ENCODE data around the gene TPSB2.
"Not testable (repeated sequence)": the region's sequence is repeated elsewhere in the genome, so short reads cannot be mapped to it uniquely, and the experiment has no call there.

TPSB2 gene

GRCh38 chr16:1261131-1261892 lies 31.3 kb upstream of the TPSB2 start:
- no peak for DNase-seq

GRCh38 chr16:1260101-1260680 lies 30.2 kb upstream of the TPSB2 start:
- no peak for DNase-seq

DNA sequence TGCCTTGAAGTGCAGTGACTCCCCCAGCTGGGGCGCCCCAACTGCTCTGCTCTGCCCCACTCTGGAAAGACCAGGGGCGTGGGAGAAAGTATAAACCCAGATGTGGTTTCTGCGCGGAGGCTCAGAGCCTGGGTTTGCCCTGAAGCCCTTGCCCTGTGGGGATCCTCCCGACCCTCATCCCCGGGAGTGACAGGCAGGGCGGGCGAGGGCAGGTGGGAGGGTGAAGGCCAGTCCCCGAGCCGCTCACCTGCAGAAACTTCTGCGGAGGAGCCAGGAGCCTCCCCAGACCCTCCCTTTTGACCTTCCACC lies 29.7 kb upstream of the TPSB2 start:
- DNase-seq = no peak

- DNase-seq = no peak
Observed at GRCh38 chr16:1258906-1259759, 29.1 kb upstream of the TPSB2 start.

- no peak for DNase-seq
Observed at GRCh38 chr16:1258225-1258600, 28.2 kb upstream of the TPSB2 start.

- DNase-seq = no peak
Observed at GRCh38 chr16:1257561-1258224, 27.7 kb upstream of the TPSB2 start.

DNA sequence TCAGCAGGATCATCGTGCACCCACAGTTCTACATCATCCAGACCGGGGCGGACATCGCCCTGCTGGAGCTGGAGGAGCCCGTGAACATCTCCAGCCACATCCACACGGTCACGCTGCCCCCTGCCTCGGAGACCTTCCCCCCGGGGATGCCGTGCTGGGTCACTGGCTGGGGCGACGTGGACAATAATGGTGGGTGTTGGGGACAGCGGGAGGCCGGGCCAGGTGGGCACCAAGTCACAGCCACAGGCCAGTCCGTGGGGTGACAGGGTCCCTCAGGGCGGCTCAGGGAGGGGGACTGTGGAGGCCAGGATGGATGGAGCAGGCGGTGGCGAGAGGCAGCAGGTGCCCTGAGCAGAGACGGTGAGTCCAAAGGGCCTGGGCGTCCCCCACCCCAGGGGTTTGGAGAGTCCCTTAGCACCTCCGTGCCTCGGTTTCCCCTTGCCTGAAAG lies 26.9 kb upstream of the TPSB2 start:
- no peak for DNase-seq

DNA sequence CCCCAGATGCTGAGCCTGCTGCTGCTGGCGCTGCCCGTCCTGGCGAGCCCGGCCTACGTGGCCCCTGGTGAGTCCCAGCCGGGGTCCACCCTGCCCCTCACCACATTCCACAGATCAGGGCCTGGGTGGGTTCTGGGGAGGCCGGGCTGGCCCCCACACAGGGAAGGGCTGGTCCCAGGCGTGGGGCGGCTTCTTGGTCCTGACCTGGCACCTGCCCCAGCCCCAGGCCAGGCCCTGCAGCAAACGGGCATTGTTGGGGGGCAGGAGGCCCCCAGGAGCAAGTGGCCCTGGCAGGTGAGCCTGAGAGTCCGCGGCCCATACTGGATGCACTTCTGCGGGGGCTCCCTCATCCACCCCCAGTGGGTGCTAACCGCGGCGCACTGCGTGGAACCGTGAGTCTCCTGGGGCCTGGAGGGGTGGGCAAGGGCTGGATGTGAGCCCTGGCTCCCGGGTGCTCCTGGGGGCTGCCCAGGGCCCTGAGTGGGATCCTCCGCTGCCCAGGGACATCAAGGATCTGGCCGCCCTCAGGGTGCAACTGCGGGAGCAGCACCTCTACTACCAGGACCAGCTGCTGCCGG lies 26.4 kb upstream of the TPSB2 start:
- DNase-seq = not testable (repeated sequence)

DNA sequence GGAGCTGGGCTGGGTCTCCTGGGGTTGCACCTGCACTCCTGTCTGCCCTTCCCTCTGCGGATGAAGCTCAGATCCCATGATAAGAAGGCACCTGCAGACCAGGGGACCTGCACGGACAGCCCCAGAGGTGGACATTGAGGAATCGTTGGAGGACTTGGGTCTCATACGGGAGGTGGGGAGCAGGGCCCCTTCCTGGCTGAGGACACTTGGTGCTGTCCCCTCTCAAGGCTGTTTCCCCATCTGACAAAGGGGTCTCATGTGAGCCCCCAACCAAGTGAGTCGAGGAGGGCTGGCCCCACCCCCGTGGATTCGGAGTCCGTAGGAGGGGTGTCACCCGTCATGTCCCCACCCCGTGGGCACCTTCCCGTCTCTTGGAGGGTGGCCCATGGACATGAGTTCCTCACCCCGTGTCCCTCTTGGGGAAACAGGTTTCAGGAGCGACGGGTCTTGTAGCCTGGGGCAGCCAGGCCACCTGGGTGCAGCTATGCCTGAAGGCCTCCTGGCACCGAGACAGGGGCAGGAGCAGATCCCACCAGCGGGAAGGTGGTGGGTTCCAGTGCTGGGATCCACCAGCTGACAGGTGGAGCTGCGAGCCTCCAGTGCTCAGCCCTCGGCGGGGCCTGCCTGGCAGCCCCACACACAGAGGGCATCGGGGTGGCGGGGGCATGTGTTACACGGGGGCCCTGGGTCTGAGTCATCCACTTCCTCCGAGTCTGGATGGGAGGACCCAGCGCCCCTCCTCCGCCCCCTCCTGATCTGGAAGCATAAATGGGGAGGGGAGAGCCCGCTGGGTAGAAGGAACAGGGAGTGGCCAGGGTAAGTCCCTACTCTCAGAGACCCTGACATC lies 25.5 kb upstream of the TPSB2 start, which contains the start of gene TPSD1:
TPSD1 (plus strand) TSS at position 794 of the 847 bp plus-strand sequence. CDS start 212 bp downstream, outside the sequence.
- DNase-seq = not testable (repeated sequence)

DNA sequence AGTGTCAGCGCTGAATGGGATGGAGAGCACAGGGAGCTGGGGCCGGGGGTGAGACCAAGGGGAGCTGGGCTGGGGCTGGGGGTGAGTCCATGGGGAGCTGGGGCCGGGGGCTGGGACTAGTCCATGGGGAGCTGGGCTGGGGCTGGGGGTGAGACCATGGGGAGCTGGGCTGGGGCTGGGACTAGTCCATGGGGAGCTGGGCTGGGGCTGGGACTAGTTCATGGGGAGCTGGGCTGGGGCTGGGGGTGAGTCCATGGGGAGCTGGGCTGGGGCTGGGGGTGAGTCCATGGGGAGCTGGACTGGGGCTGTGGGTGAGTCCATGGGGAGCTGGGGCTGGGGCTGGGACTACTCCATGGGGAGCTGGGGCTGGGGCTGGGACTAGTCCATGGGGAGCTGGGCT lies 24.8 kb upstream of the TPSB2 start:
- not testable (repeated sequence) for DNase-seq

DNA sequence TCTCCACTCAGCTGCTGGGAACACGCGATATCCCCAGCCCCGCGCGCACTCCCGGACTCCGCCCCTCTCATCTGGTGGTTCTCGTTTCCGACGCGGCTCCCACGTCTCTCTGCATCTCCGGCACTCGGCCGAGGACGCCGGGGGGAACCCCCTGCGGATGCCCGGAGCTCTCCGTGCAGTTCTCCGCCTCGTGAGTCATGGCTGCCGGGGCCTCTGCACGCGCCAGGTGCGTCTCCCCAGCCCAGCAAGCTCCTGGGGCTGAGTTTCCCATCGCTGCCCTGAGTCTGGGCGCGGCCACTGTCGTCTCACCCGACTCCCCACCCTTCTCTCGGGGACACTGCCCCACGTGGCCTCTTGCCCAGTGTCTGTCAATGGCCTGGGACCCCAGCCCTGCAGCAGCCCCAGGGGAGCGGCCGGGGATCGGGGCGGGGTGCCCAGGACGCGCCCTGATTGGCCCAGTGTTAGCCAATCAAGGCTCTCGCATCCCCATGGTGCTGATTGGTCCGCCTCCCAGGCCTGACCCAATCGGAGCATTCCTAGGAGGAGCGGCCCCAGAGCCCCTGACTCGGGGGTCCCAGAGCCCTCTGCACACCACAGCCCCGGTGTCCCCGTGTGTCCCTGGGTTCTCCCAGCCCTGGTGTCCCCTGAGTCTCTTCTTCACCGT lies 23.8 kb upstream of the TPSB2 start:
- DNase-seq = not testable (repeated sequence)

DNA sequence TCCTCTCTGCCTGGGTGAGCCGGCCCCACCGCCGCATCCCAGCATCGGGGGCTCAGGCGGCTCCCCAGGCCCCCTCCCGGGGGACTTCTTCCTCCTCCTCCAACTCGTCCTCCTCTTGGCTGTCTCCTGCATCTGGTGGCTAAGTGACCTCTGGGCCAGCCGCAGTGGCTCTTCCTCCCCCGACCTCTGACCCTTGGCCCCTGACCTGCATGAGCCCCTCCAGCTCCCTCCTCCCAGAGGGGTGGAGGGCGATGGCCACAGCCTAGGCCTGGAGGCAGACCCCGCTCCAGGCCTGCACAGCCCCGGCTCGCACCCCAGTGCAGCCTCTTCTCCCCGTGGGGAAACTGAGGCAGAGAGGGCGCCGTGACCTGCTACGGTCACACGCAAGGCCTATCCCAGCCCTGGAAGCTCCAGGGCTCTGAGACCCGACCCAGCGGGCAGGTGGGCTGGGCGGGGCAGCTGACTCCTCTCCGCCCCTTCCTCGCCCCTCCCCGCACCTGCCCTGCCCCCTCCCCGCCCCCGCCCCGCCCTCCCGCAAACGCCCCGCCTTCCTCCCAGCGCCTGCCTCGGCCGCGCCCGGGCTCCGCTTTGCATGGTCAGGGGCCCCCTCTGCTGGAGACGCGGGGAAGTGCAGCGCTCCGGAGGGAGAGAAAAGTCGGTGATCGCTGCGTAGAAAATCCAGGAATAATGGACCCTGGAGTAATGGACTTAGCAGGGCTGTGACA lies 19.2 kb upstream of the TPSB2 start:
- DNase-seq = not testable (repeated sequence)

DNA sequence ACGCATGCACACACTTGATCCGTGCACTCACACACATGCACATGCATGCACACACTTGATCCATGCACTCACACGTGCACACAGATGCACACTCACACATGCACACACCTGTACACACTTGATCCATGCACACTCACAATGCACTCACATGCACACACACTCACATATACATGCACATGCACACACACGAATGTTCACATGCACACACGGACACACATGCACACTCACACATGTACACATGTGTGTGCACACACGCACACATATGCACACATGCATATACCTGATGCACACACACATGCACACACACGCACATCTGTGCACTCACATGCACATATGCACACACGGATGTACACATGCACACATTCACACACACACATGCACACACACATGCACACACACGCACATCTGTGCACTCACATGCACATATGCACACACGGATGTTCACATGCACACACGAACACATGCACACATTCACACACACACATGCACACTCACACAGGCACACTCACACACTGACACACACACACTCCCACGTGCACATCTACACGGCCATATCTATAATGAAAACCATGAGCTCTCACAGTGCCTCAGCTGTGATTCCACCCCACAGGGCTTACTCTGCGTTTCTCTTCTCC lies 18.0 kb upstream of the TPSB2 start:
- not testable (repeated sequence) for DNase-seq

GRCh38 chr16:1245452-1246020 lies 15.6 kb upstream of the TPSB2 start:
- DNase-seq = no peak

DNA sequence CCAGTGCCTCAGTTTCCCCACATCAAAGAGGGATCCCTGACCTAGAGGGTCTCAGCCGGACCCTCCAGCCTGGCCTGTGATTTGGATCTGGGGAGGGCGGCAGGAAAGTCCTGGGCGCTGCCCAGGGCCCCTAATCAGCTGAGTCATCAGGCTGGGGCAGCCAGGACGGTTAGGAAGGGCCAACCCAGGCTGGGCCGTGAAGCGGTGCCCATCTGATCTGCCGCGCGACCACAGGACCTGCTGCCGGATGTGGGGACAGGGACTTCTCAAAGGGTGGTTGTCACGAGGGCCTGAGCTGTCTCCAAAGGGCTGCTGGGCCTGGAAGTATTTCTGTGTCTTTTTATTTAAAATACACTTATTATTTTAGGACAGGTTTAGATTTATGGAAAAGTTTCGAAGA lies 14.9 kb upstream of the TPSB2 start:
- no peak for DNase-seq

- not testable (repeated sequence) for DNase-seq
Observed at GRCh38 chr16:1243907-1244850, 14.2 kb upstream of the TPSB2 start.

DNA sequence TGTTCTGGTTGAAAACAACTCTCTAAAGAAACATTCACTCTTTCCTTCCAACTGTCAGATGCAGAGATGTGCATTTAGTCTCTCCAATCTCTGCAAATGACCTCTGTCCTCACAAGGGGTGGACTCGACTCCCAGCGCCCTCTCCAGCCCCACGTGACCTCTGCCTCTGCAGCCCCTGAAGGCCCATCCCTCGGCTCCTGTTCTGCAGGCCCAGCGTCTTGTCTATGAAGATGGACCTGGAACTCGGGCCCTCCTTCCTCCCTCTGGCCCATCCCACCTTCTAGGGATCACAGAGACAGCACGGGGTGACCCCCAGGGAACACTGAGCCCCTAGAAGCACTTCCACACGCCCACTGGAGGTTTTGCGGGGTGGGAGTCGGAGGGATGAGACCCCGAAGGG lies 13.4 kb upstream of the TPSB2 start:
- DNase-seq = not testable (repeated sequence)

GRCh38 chr16:1241081-1241480 lies 11.1 kb upstream of the TPSB2 start:
- not testable (repeated sequence) for DNase-seq
